Cardiac fibroblast (primary cell): Measurements from ENCODE around the gene COL5A1.

Source experiments
- DNase-seq, 2 donors: peaks; one replicate each; pipeline versions ENCODE4 v3.0.0 to v3.0.0-alpha.2; 2010; ENCODE audit warnings: low read depth in 2 of 2
- H3K4me3 ChIP-seq, 2 donors: replicated peaks in 1 of 2; 1 replicate in 1 of 2; 2 replicates in 1 of 2; pipeline ENCODE4 v1.5.1; 2011; ENCODE audit warnings: low read depth in 2 of 2, low read length in 2 of 2, mild to moderate bottlenecking in 2 of 2, moderate library complexity in 1 of 2
- TF ChIP-seq, protein P1 (sequence below): IDR thresholded peaks from one replicate; pipeline ENCODE4 v1.5.1; 2011; ENCODE audit warnings: low read depth, mild to moderate bottlenecking, low read length, inconsistent platforms

Gene COL5A1

GRCh38 chr9:134602547-134603362 is 38.8 kb upstream of the COL5A1 start:
- H3K4me3 ChIP-seq: no peak overlapping the region
- DNase-seq: peak; percentile 97 to 99
- TF ChIP-seq, protein P1, sequence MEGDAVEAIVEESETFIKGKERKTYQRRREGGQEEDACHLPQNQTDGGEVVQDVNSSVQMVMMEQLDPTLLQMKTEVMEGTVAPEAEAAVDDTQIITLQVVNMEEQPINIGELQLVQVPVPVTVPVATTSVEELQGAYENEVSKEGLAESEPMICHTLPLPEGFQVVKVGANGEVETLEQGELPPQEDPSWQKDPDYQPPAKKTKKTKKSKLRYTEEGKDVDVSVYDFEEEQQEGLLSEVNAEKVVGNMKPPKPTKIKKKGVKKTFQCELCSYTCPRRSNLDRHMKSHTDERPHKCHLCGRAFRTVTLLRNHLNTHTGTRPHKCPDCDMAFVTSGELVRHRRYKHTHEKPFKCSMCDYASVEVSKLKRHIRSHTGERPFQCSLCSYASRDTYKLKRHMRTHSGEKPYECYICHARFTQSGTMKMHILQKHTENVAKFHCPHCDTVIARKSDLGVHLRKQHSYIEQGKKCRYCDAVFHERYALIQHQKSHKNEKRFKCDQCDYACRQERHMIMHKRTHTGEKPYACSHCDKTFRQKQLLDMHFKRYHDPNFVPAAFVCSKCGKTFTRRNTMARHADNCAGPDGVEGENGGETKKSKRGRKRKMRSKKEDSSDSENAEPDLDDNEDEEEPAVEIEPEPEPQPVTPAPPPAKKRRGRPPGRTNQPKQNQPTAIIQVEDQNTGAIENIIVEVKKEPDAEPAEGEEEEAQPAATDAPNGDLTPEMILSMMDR: no peak

DNA sequence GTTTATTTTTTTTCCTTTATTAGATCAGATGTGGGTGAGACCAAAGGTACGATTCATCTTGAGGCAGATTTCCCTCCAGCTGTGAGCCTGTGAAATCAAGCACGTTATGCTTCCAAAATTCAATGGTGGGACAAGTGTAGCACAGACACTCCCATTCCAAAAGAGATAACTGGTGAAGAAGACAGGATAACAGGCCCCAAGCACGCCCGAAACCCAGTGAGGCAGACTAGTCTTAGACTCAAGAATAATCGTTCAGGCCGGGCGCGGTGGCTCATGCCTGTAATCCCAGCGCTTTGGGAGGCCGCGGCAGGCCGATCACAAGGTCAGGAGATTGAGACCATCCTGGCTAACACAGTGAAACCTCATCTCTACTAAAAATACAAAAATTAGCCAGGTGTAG is 36.8 kb upstream of the COL5A1 start:
- TF ChIP-seq, protein P1: no peak
- no peak overlapping the region for H3K4me3 ChIP-seq
- DNase-seq: no peak

GRCh38 chr9:134605351-134605965 is 36.1 kb upstream of the COL5A1 start:
- H3K4me3 ChIP-seq: no peak overlapping the region
- no peak for DNase-seq
- TF ChIP-seq, protein P1: no peak

- TF ChIP-seq, protein P1: no peak
Observed at GRCh38 chr9:134605966-134606357, 35.6 kb upstream of the COL5A1 start.

DNA sequence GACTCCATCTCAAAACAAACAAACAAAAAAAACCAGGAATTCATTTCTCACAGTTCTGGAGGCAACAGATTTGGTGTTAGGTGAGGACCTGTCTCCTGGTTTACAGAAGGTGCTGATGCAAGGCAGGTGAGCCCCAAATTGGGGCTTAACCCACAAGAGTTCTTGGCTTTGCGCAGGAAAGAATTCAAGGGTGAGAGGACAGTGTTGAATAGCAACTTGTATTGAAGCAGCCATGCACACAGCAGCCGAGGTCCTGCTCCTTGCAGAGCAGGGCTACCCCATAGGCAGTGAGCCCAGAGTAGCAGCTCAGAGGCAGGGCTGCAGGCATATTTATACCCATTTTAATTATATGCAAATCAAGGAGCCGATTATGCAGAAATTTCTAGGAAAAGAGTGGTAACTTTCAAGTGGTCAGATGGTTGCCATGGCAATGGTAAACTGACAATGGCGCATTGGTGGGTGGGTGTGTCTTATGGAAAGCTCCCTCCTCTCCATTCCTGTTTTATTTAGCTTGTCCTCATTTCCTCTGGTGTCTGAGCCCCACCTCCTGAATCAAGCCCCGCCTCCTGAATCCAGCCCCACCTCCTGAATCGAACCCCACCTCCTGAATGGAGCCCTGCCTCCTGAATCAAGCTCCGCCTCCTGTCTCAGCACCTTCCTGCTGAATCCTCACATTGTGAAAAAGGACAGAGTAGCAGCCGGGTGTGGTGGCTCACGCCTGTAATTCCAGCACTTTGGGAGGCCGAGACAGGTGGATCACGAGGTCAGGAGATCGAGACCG is 34.5 kb upstream of the COL5A1 start:
- peak in 1 of 2 donors; percentile 37 for DNase-seq
- TF ChIP-seq, protein P1: no peak
- H3K4me3 ChIP-seq: no peak overlapping the region

More at GRCh38 chr9:134605966-134606357, 35.6 kb upstream of the COL5A1 start:
- no peak overlapping the region for H3K4me3 ChIP-seq
- no peak for DNase-seq

GRCh38 chr9:134607971-134608370 is 33.6 kb upstream of the COL5A1 start:
- TF ChIP-seq, protein P1: no peak
- peak; percentile 48 to 55 for DNase-seq
- no peak overlapping the region for H3K4me3 ChIP-seq
